ENCODE results near the gene AKAP6.

The AKAP6 gene

DNA sequence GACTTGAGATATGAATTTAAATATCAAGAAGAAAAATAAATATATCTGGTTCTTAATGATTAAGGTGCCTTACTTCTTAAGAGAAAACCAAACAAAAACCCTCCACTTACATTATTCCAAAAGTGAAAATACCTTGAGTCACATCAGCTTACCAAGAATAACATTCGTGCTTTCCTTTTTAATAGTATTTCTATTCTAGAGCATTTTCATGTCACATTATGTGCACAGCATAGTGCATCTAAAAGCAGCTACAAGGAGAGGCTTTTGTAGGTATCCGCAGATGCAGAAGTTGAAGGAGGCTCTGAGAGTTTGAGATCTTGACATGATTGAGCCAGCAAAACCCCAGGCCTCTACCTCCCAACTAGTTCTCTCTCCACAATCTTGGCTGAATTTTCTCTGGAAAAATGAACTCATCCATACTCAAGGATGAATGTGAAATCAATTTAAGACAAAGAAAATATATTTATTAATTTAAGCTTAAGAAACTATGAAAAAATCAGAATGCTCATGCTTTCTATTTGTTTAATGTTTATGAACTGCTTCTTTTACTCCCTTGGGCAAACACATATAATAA lies 275.0 kb downstream of the AKAP6 start:
- in situ Hi-C loops (cut with MboI; ENCODE audit: low sequenced_read_pairs): no loop called here

DNA sequence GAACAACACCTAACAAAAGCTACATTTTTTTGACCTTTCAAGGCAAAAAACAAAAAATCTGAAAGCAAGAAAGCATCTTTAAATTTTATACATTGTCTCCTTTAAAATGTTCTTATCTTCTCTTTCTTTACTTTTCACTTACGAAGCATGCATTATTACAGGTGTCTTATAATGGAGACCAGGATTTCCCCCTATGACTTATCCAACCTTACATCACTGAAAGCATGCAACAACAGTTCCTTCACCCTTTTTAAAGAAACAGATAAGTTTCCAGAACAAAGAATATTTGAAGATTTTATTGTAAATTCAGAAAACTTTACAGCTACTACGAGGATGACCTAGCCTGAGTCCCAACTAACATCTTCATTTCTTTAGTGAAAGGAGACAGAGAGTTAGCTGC lies 277.2 kb downstream of the AKAP6 start:
- in situ Hi-C loops (cut with MboI; ENCODE audit: low sequenced_read_pairs): no loop called here

GRCh38 chr14:32607399-32607798 lies 278.3 kb downstream of the AKAP6 start:
- in situ Hi-C loops (cut with MboI; ENCODE audit: low sequenced_read_pairs): no loop called here

- in situ Hi-C loops (cut with MboI; ENCODE audit: low sequenced_read_pairs): no loop called here
Measured at GRCh38 chr14:32608857-32609256, 279.8 kb downstream of the AKAP6 start.

GRCh38 chr14:32609388-32609787 lies 280.3 kb downstream of the AKAP6 start:
- in situ Hi-C loops (cut with MboI; ENCODE audit: low sequenced_read_pairs): no loop called here

- in situ Hi-C loops (cut with MboI; ENCODE audit: low sequenced_read_pairs): no loop called here
Measured at GRCh38 chr14:32611752-32612151, 282.7 kb downstream of the AKAP6 start.

- in situ Hi-C loops (cut with MboI; ENCODE audit: low sequenced_read_pairs): no loop called here
Measured at GRCh38 chr14:32618991-32619390, 289.9 kb downstream of the AKAP6 start.

DNA sequence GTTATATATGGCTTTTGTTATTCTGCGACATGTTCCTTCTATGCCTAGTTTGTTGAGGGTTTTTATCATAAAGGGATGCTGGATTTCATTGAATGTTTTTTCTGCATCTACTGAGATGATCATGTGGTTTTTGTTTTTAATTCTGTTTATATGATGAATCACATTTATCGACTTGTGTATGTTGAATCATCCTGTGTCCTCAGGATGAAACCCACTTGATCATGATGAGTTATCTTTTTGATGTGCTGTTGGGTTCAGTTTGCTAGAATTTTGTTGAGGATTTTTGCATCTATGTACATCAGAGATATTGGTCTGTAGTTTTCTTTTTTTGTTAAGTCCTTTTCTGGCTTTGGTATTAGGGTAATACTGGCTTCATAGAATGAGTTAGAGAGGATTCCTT lies 291.2 kb downstream of the AKAP6 start:
- in situ Hi-C loops (cut with MboI; ENCODE audit: low sequenced_read_pairs): no loop called here

DNA sequence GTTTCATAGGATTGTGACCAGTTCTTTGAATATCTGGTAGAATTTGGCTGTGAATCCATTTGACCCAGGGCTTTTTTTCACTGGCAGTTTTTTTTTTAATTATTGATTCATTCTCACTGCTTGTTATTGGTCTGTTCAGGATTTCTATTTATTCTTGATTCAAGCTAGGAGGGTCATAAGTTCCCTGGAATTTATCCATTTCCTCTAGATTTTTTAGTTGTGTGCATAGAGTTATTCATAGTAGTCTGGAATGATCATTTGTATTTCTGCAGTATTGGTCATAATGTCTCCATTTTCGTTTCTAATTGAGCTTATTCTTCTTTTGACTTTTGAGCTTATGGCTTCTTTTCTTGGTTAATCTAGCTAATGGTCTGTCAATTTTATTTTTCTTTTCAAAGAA lies 291.6 kb downstream of the AKAP6 start:
- in situ Hi-C loops (cut with MboI; ENCODE audit: low sequenced_read_pairs): no loop called here

GRCh38 chr14:32621585-32621984 lies 292.5 kb downstream of the AKAP6 start:
- in situ Hi-C loops (cut with MboI; ENCODE audit: low sequenced_read_pairs): no loop called here

GRCh38 chr14:32622742-32623141 lies 293.6 kb downstream of the AKAP6 start:
- in situ Hi-C loops (cut with MboI; ENCODE audit: low sequenced_read_pairs): no loop called here

- in situ Hi-C loops (cut with MboI; ENCODE audit: low sequenced_read_pairs): no loop called here
Measured at GRCh38 chr14:32623300-32624093, 294.4 kb downstream of the AKAP6 start.

GRCh38 chr14:32625211-32625610 lies 296.1 kb downstream of the AKAP6 start:
- in situ Hi-C loops (cut with MboI; ENCODE audit: low sequenced_read_pairs): no loop called here

DNA sequence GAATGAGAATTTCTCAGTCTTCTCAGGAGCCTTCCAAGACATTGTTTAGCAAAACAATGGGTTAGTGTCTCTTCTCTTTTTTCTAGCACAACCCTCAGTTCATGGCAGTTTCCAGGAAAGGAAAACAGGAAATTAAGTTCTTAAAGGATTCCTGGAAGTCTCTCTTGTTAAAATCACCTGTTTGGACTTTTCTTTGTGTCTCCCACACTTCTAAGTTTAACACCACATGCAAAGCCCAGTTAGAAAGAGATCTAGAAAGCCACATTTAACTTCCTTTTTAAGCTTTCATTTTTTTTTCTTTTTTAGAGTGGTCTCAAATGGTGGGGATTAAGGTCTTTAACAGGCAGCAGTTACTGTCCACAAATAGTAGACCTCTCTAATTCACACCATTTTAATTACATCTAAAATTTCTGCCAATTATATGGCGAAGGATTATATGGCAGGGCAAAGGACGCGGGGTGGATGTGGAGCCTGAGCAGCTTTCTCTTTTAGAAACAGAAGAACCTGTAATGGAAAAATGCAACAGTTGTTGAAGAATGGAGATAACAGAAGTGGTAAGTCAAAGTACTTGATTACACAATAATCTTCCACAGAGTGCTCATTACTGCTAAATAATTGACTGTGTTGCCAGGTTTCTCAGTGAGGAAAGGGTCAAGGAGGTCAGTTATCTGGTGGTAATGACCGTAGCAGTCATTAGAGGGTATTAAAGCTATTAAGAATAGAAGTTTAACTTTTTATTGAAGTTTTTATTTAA lies 298.6 kb downstream of the AKAP6 start:
- in situ Hi-C loops (cut with MboI; ENCODE audit: low sequenced_read_pairs): no loop called here

DNA sequence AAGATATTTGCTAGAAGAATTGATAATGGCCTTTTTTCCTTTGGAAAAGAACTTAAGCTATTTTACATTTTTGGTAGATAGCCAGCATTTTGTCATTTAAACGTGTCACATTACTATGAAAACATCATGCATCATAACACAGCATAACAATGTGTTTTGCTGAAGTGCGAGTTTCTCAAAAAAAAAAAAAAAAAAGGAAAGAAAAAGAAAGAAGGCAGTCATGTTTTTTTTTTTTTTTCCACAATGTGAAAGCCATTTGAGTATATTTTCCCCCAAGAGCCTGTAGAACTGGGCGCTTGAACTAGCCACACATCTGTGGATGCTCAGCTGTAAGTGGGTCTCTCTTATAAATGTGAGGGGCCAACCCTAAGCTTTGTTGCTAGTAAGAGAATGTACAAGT lies 300.1 kb downstream of the AKAP6 start:
- in situ Hi-C loops (cut with MboI; ENCODE audit: low sequenced_read_pairs): no loop called here

DNA sequence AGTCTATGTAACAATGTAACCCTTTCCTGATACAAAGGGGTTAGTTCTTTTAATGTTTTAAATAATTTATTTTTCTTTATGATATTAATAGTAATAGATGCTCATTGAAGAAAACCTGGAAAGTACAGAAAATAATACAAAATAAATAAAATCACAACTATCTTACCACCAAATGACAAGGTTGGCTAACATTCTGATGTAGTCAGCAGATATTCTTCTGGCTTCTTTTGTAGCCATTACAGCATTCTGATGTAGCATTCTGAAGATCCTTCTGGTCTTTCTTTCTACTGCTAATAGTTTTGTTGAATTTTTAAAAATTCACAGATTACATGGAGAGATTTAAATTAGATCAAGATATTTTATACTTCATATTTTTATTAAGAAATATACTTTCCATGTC lies 301.6 kb downstream of the AKAP6 start:
- in situ Hi-C loops (cut with MboI; ENCODE audit: low sequenced_read_pairs): no loop called here

- in situ Hi-C loops (cut with MboI; ENCODE audit: low sequenced_read_pairs): no loop called here
Measured at GRCh38 chr14:32633224-32633859, 304.2 kb downstream of the AKAP6 start.

GRCh38 chr14:32633930-32634329 lies 304.8 kb downstream of the AKAP6 start:
- in situ Hi-C loops (cut with MboI; ENCODE audit: low sequenced_read_pairs): no loop called here

DNA sequence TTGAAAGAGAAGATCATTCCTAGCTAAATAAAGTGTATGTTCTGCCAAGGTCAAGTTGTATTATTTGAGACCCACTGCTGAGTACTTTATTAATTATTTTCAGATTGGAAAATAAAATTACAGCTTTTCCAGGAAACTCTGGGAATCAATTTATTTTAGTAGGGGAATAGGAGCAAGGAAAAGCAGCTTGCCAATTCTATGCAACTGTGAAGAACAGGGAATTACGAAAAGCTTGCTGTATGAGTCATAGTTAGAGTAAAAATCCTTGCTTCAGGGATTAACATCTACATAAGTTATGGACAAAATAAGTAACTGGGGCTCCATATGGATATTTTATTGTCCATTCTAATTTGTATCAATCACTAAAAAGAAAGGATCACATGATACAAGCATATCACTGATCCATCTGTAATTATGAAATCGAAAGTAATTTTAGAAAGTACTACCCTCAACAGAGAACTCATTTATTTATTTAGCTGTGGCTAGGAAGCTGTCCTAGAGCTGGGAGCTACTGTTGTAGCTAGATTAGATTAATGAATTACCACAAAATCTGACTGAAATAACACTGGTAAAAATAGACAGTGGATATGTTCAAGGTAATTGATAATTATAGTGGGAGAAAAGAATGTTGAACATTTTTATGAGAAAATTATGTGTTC lies 306.1 kb downstream of the AKAP6 start:
- in situ Hi-C loops (cut with MboI; ENCODE audit: low sequenced_read_pairs): no loop called here

GRCh38 chr14:32637582-32637981 lies 308.5 kb downstream of the AKAP6 start:
- in situ Hi-C loops (cut with MboI; ENCODE audit: low sequenced_read_pairs): no loop called here

DNA sequence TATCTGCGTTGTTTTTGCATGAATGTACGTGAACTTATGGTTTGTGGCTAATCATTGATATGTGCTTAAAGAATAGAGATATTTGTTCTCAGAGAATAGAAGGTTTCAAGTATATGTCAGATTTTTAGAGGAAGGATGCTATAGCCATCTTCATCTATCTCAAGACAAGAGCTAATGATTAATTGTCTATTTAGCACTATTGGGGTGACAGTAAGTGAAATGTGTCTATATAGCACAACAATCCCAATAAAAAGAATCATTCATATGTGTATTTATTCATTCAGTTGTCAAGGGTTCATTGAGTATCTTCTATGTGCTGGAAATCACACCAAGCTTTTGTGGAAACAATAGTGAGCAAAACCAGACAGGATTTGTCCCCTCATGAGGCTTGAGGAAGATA lies 310.1 kb downstream of the AKAP6 start:
- in situ Hi-C loops (cut with MboI; ENCODE audit: low sequenced_read_pairs): no loop called here
